HepG2 (cell line): ENCODE data around the gene RRAD. TPM values are rescaled to one million over a fixed set of nuclear protein-coding genes. Genes with fewer than 3 reads are reported as not detected.

Experiments used
- ASH2L ChIP-seq: fragments of 300-600, 200-600 bp; sonication (generic); IDR thresholded peaks from 2 replicates; pipeline ENCODE4 v1.7.0; 2017; ENCODE audit warnings: low read depth, mild to moderate bottlenecking, moderate library complexity, mixed read lengths, low read length; ENCODE audit not compliant: insufficient read length
- ATF2 ChIP-seq: sonication (generic); formaldehyde crosslinking; IDR thresholded peaks from 2 replicates; pipeline ENCODE4 v1.4.0; 2020; ENCODE audit warnings: missing genetic modification reagents
- ATRX ChIP-seq: sonication (generic); formaldehyde crosslinking; IDR thresholded peaks from 2 replicates; pipeline ENCODE4 v1.4.0; 2020; ENCODE audit warnings: missing genetic modification reagents, borderline replicate concordance
- CENPBD1 ChIP-seq: sonication (generic); formaldehyde crosslinking; IDR thresholded peaks from 2 replicates; pipeline ENCODE4 v1.8.0; 2022; ENCODE audit warnings: missing genetic modification reagents, low read depth, mild to moderate bottlenecking, borderline replicate concordance
- CHD4 ChIP-seq: fragments of 200-600 bp; sonication (generic); IDR thresholded peaks from 2 replicates; pipeline ENCODE4 v1.7.0; 2017; ENCODE audit warnings: mild to moderate bottlenecking, low read length, borderline replicate concordance
- DNMT1 ChIP-seq: sonication (generic); formaldehyde crosslinking; IDR thresholded peaks from 2 replicates; pipeline ENCODE4 v1.5.1; 2020; ENCODE audit warnings: mild to moderate bottlenecking, missing genetic modification reagents
- DNMT3B ChIP-seq: conservative IDR thresholded peaks from 2 replicates; pipeline ENCODE4 v1.6.1; 2016; ENCODE audit warnings: missing biosample characterization, control low read depth
- EED ChIP-seq: sonication (generic); formaldehyde crosslinking; IDR thresholded peaks from 2 replicates; pipeline ENCODE4 v1.5.0; 2020; ENCODE audit warnings: mild to moderate bottlenecking, missing genetic modification reagents
- FOXO4 ChIP-seq: sonication (generic); formaldehyde crosslinking; conservative IDR thresholded peaks from 2 replicates; pipeline ENCODE4 v1.8.1; 2023; ENCODE audit warnings: missing genetic modification reagents
- MTF1 ChIP-seq: sonication (generic); formaldehyde crosslinking; IDR thresholded peaks from 2 replicates; pipeline ENCODE4 v1.5.0; 2020; ENCODE audit warnings: missing genetic modification reagents
- NFYC ChIP-seq: IDR thresholded peaks from 2 replicates; pipeline ENCODE4 v1.6.1; 2016; ENCODE audit warnings: missing genetic modification reagents, missing compliant biosample characterization
- NR2C2 ChIP-seq: sonication (generic); formaldehyde crosslinking; IDR thresholded peaks from 2 replicates; pipeline ENCODE4 v1.4.0; 2020; ENCODE audit warnings: missing genetic modification reagents, mild to moderate bottlenecking, moderate library complexity, borderline replicate concordance
- RCOR2 ChIP-seq: IDR thresholded peaks from 2 replicates; pipeline ENCODE4 v1.6.1; 2016; ENCODE audit warnings: missing biosample characterization, missing genetic modification reagents
- SP140L ChIP-seq: sonication (generic); formaldehyde crosslinking; IDR thresholded peaks from 2 replicates; pipeline ENCODE4 v1.4.0; 2020; ENCODE audit warnings: missing genetic modification reagents, borderline replicate concordance
- SRSF9 ChIP-seq: fragments of 200-400 bp; formaldehyde crosslinking; IDR thresholded peaks from 2 replicates; pipeline ENCODE4 v1.6.1; 2018; ENCODE audit warnings: borderline replicate concordance, mild to moderate bottlenecking, low read depth, low read length; ENCODE audit not compliant: insufficient read depth, poor library complexity, severe bottlenecking
- STAG1 ChIP-seq: sonication (generic); formaldehyde crosslinking; IDR thresholded peaks from 2 replicates; pipeline ENCODE4 v1.4.0; 2020; ENCODE audit warnings: missing genetic modification reagents
- ZFP36L2 ChIP-seq: sonication (generic); formaldehyde crosslinking; IDR thresholded peaks from 2 replicates; pipeline ENCODE4 v1.4.0; 2020; ENCODE audit warnings: missing genetic modification reagents
- ZNF276 ChIP-seq: sonication (generic); formaldehyde crosslinking; IDR thresholded peaks from 2 replicates; pipeline ENCODE4 v1.4.0; 2020; ENCODE audit warnings: mild to moderate bottlenecking, low read depth, missing genetic modification reagents
- ZNF460 ChIP-seq: sonication (generic); formaldehyde crosslinking; IDR thresholded peaks from 2 replicates; pipeline ENCODE4 v1.5.1; 2020; ENCODE audit warnings: missing genetic modification reagents, mild to moderate bottlenecking, borderline replicate concordance
- ZNF547 ChIP-seq: sonication (generic); formaldehyde crosslinking; IDR thresholded peaks from 2 replicates; pipeline ENCODE4 v1.5.1; 2020; ENCODE audit warnings: mild to moderate bottlenecking, missing genetic modification reagents
- ZNF567 ChIP-seq: sonication (generic); formaldehyde crosslinking; IDR thresholded peaks from 2 replicates; pipeline ENCODE4 v1.8.1; 2023; ENCODE audit warnings: mild to moderate bottlenecking, missing genetic modification reagents, borderline replicate concordance
- ZNF619 ChIP-seq: sonication (generic); formaldehyde crosslinking; IDR thresholded peaks from 2 replicates; pipeline ENCODE4 v1.4.0; 2020; ENCODE audit warnings: mild to moderate bottlenecking, missing genetic modification reagents
- ZNF670 ChIP-seq: sonication (generic); formaldehyde crosslinking; IDR thresholded peaks from 2 replicates; pipeline ENCODE4 v1.8.0; 2022; ENCODE audit warnings: mild to moderate bottlenecking, missing genetic modification reagents, borderline replicate concordance
- ZNF678 ChIP-seq: sonication (generic); formaldehyde crosslinking; IDR thresholded peaks from 2 replicates; pipeline ENCODE4 v1.4.0; 2020; ENCODE audit warnings: mild to moderate bottlenecking, missing genetic modification reagents
- ZNF788 ChIP-seq: sonication (generic); formaldehyde crosslinking; IDR thresholded peaks from 2 replicates; pipeline ENCODE4 v1.5.0; 2020; ENCODE audit warnings: mild to moderate bottlenecking, missing genetic modification reagents, borderline replicate concordance
- ZSCAN31 ChIP-seq: sonication (generic); formaldehyde crosslinking; IDR thresholded peaks from 2 replicates; pipeline ENCODE4 v1.5.0; 2020; ENCODE audit warnings: low read depth, mild to moderate bottlenecking, missing genetic modification reagents
- polyA plus RNA-seq, 8 experiments: library from polyadenylated mRNA; depleted of rRNA in 3 of 8; stranded (reverse) in 7 of 8; unstranded in 1 of 8; fragments of >200 nt; fragmentation: Illumina TruSeq in 4 of 8; extraction: Trizol in 4 of 8; gene quantifications; 2 replicates each; pipeline versions ENCODE4 v1.2.1 to v1.2.3, GENCODE V29; 2011 to 2016; ENCODE audit warnings: low read depth in 4 of 8, missing spikeins in 1 of 8, mixed read lengths in 1 of 8; ENCODE audit not compliant: insufficient read depth in 1 of 8
- total RNA-seq, 5 experiments: library from RNA; depleted of rRNA; stranded (reverse); fragments of >200 nt; fragmentation: Illumina TruSeq; extraction: Trizol; gene quantifications; 2 replicates each; pipeline ENCODE4 v1.2.3, GENCODE V29; 2016; ENCODE audit warnings: low read depth in 1 of 5

Gene RRAD
- total and polyA plus RNA-seq, 2 of the 13 experiments (the other 11 are each of a cell fraction or from before 2014, with no cell fraction given), result 0.80 to 1.1 TPM

- no peak for TF ChIP-seq ZNF670 (CRISPR knock-in tag)
- no peak for TF ChIP-seq DNMT3B (CRISPR knock-in tag)
- no peak for TF ChIP-seq RCOR2
- peak; percentile 68 for TF ChIP-seq STAG1
- TF ChIP-seq ASH2L, result peak; percentile 65
- 0 out of 2 replicates have a peak, but pooled peaks have one; percentile 60 for TF ChIP-seq DNMT1 (CRISPR knock-in tag)
- TF ChIP-seq NFYC (CRISPR knock-in tag), result no peak
- 0 out of 2 replicates have a peak, but pooled peaks have one; percentile 49 for TF ChIP-seq SP140L
- TF ChIP-seq EED (CRISPR knock-in tag), result peak; percentile 80; the same call in 1 of the 2 replicates
- no peak for TF ChIP-seq ZNF547
- TF ChIP-seq FOXO4 (CRISPR knock-in tag), result no peak
- no peak for TF ChIP-seq ZNF567 (CRISPR knock-in tag)
- TF ChIP-seq ZSCAN31 (CRISPR knock-in tag), result peak; percentile 94; the same call in 1 of the 2 replicates
- TF ChIP-seq SRSF9, result no peak
- no peak for TF ChIP-seq ATRX (CRISPR knock-in tag)
- no peak for TF ChIP-seq CHD4
- TF ChIP-seq ZNF276 (CRISPR knock-in tag), result peak; percentile 50; the same call in 1 of the 2 replicates
- TF ChIP-seq ZNF678 (CRISPR knock-in tag), result no peak
- peak; percentile 78; the same call in 1 of the 2 replicates for TF ChIP-seq ZFP36L2
- TF ChIP-seq ATF2 (CRISPR knock-in tag), result no peak; the same call in 1 of the 2 replicates
- TF ChIP-seq NR2C2 (CRISPR knock-in tag), result no peak
- no peak for TF ChIP-seq MTF1 (CRISPR knock-in tag)
- no peak for TF ChIP-seq ZNF460 (CRISPR knock-in tag)
- peak; percentile 65; the same call in 1 of the 2 replicates for TF ChIP-seq ZNF619 (CRISPR knock-in tag)
- TF ChIP-seq CENPBD1 (CRISPR knock-in tag), result no peak
- peak; percentile 95 for TF ChIP-seq ZNF788 (CRISPR knock-in tag)
These were observed 52.2 kb downstream of the RRAD start (continued) for GRCh38 chr16:66872943-66873684.
